ENCODE data around the gene SPPL3.

- TF ChIP-seq CTCF (conservative IDR thresholded peaks at IDR 0.05) (no peak), ZFX (IDR thresholded peaks at IDR 0.05) (no peak)
These were observed 86.4 kb downstream of the SPPL3 start for GRCh38 chr12:120817559-120818330.

Data from C4-2B (cell line).